ENCODE data around the gene TMEM87A. TPM values are rescaled to one million over a fixed set of nuclear protein-coding genes. Genes with fewer than 3 reads are reported as not detected.

Gene TMEM87A
- total and polyA plus RNA-seq, 2 experiments from 2014 or later, result 41.8 to 43.5 TPM

- TF ChIP-seq CTCF (conservative IDR thresholded peaks at IDR 0.05; ENCODE audit: low read depth in 2 of 2) (no peak), EZH2phosphoT487 (IDR thresholded peaks at IDR 0.05; ENCODE audit: unreplicated experiment) (no peak)
Observed at GRCh38 chr15:42228036-42228435, 45.2 kb downstream of the TMEM87A start (continued).

GRCh38 chr15:42226648-42227047 is 46.6 kb downstream of the TMEM87A start:
- Histone ChIP-seq H3K27me3 (ENCODE audit: insufficient read depth) (no peaks in the 10 kb centered on the region), H3K36me3 (ENCODE audit: insufficient read depth) (peaks cover 16% of the 10 kb centered on the region)
- H3K27ac Mint-ChIP-seq, result no peak overlapping the region

More at GRCh38 chr15:42226648-42227047, 46.6 kb downstream of the TMEM87A start:
- peaks cover 40% of the 10 kb centered on the region for H3K36me3 Mint-ChIP-seq (ENCODE audit: low read depth)
- H4K20me1 ChIP-seq (replicated peaks; ENCODE audit: insufficient read depth), result no peaks in the 10 kb centered on the region
- H3F3A ChIP-seq (replicated peaks; ENCODE audit: low read depth), result no peaks in the 10 kb centered on the region
- no peaks in the 10 kb centered on the region for H3K9me2 ChIP-seq (ENCODE audit: insufficient read depth)
- no peaks in the 10 kb centered on the region for H3K4me1 ChIP-seq (ENCODE audit: insufficient read depth)
- no peak for DNase-seq (ENCODE audit: low spot score)
- H3K9me3 Mint-ChIP-seq, result no peaks in the 10 kb centered on the region
- no peaks in the 10 kb centered on the region for H3K27me3 Mint-ChIP-seq (ENCODE audit: insufficient read depth, low read depth, poor library complexity)
- no peaks in the 10 kb centered on the region for H3K79me2 ChIP-seq (replicated peaks; ENCODE audit: insufficient read depth)
- H2AFZ ChIP-seq, result no peak overlapping the region
- no peaks in the 10 kb centered on the region for H3K4me1 Mint-ChIP-seq
- no peak for ATAC-seq
- no peak for TF ChIP-seq JUNB (IDR thresholded peaks at IDR 0.05; ENCODE audit: unreplicated experiment)
- TF ChIP-seq CREB1 (CRISPR knock-in tag; IDR thresholded peaks at IDR 0.05; ENCODE audit: low read depth), result no peak
- TF ChIP-seq CTCF (conservative IDR thresholded peaks at IDR 0.05; ENCODE audit: low read depth in 2 of 2), result no peak
- TF ChIP-seq ZNF462 (CRISPR knock-in tag; IDR thresholded peaks at IDR 0.05), result no peak
- no peak for TF ChIP-seq ETS1 (IDR thresholded peaks at IDR 0.05)
- TF ChIP-seq STAT1 (IDR thresholded peaks at IDR 0.05; ENCODE audit: unreplicated experiment), result no peak
- TF ChIP-seq EZH2phosphoT487 (IDR thresholded peaks at IDR 0.05; ENCODE audit: unreplicated experiment), result no peak
- TF ChIP-seq POLR2AphosphoS5 (IDR thresholded peaks at IDR 0.05; ENCODE audit: low read depth), result no peak
- no peak overlapping the region for H3K27ac ChIP-seq (ENCODE audit: low read depth)
- no peak overlapping the region for H3K4me3 Mint-ChIP-seq
- no peak overlapping the region for H3K4me2 ChIP-seq
- H3K4me3 ChIP-seq, result no peak overlapping the region
